MM.1S (cell line): Measurements from ENCODE around the gene BEND6.

Source experiments
- DNase-seq: peaks from one replicate; pipeline ENCODE4 v3.0.0-alpha.2; 2015
- H2AFZ ChIP-seq: fragments of 300-600 bp; sonication (generic); 2 replicates; pipeline ENCODE4 v1.6.0; 2016; ENCODE audit warnings: antibody characterized with exemption, low read length
- H3F3A ChIP-seq: fragments of 300-600 bp; sonication (generic); 2 replicates; pipeline ENCODE4 v1.6.1; 2016; ENCODE audit warnings: mild to moderate bottlenecking, antibody characterized with exemption, low read length, moderate library complexity, mixed read lengths; ENCODE audit not compliant: insufficient read depth
- H3K27ac ChIP-seq: fragments of 300-600 bp; sonication (generic); 2 replicates; pipeline ENCODE4 v1.5.1; 2016; ENCODE audit warnings: mild to moderate bottlenecking, low read length
- H3K27me3 ChIP-seq: fragments of 300-600 bp; sonication (generic); replicated peaks from 2 replicates; pipeline ENCODE4 v1.6.0; 2016; ENCODE audit warnings: low read length; ENCODE audit not compliant: insufficient read depth
- H3K36me3 ChIP-seq: fragments of 300-600 bp; sonication (generic); replicated peaks from 2 replicates; pipeline ENCODE4 v1.6.1; 2016; ENCODE audit warnings: mild to moderate bottlenecking, low read length, mixed read lengths; ENCODE audit not compliant: insufficient read depth
- H3K4me1 ChIP-seq: fragments of 300-600 bp; sonication (generic); 2 replicates; pipeline ENCODE4 v1.6.1; 2016; ENCODE audit warnings: low read length, mixed read lengths
- H3K4me2 ChIP-seq: fragments of 300-600 bp; sonication (generic); 2 replicates; pipeline ENCODE4 v1.6.0; 2016; ENCODE audit warnings: low read depth, low read length
- H3K4me3 ChIP-seq: fragments of 300-600 bp; sonication (generic); 2 replicates; pipeline ENCODE4 v1.5.1; 2016; ENCODE audit warnings: low read length, mixed read lengths
- H3K79me2 ChIP-seq: fragments of 300-600 bp; sonication (generic); 2 replicates; pipeline ENCODE4 v1.6.1; 2016; ENCODE audit warnings: mixed run types, low read length, mixed read lengths
- H3K9ac ChIP-seq: fragments of 300-600 bp; sonication (generic); 2 replicates; pipeline ENCODE4 v1.6.1; 2016; ENCODE audit warnings: low read length, mixed read lengths
- H3K9me2 ChIP-seq: fragments of 300-600 bp; sonication (generic); replicated peaks from 2 replicates; pipeline ENCODE4 v1.6.1; 2016; ENCODE audit warnings: mild to moderate bottlenecking, low read length, mixed read lengths; ENCODE audit not compliant: insufficient read depth
- H3K9me3 ChIP-seq: fragments of 300-600 bp; sonication (generic); replicated peaks from 2 replicates; pipeline ENCODE4 v1.6.1; 2016; ENCODE audit warnings: mild to moderate bottlenecking, low read length, mixed read lengths; ENCODE audit not compliant: insufficient read depth
- H4K20me1 ChIP-seq: fragments of 300-600 bp; sonication (generic); 2 replicates; pipeline ENCODE4 v1.6.1; 2016; ENCODE audit warnings: mild to moderate bottlenecking, low read length, moderate library complexity, mixed read lengths; ENCODE audit not compliant: insufficient read depth
- EZH2 ChIP-seq: fragments of 300-600 bp; sonication (generic); optimal IDR thresholded peaks from 2 replicates; pipeline ENCODE3; 2017; ENCODE audit warnings: low read depth, mild to moderate bottlenecking, antibody characterized with exemption, low read length, mixed read lengths
- EZH2phosphoT487 ChIP-seq: fragments of 300-600 bp; sonication (generic); IDR thresholded peaks from 2 replicates; pipeline ENCODE4 v1.6.1; 2018; ENCODE audit warnings: antibody characterized with exemption, low read length
- TF ChIP-seq, protein P1 (sequence below): fragments of 300-600 bp; sonication (generic); IDR thresholded peaks from 2 replicates; pipeline ENCODE4 v1.5.1; 2016; ENCODE audit warnings: antibody characterized with exemption, low read length, mixed read lengths

The BEND6 gene

DNA sequence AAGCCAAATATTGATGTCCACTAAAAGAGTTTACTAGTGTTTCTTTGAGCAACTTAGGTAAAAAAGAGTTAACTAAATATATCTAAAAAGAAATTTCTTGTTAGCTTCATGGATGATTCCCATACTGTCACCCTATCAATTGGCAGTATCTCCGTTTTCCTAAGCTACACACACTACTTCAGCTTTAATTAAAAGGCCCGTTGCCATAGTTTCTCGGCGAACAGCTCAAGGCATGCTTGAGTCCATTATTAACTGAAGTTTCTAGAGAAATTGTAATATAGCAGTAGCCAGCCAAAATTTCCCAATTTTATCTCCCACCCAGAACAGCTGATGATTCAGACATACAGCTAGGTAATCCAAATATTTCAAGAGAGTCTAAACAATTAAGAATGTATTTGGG, 20.0 kb upstream of the BEND6 start:
- H3K9me3 ChIP-seq: no peaks in the 10 kb centered on the region
- TF ChIP-seq EZH2phosphoT487 (no peak), EZH2 (no peak)
- TF ChIP-seq, protein P1, sequence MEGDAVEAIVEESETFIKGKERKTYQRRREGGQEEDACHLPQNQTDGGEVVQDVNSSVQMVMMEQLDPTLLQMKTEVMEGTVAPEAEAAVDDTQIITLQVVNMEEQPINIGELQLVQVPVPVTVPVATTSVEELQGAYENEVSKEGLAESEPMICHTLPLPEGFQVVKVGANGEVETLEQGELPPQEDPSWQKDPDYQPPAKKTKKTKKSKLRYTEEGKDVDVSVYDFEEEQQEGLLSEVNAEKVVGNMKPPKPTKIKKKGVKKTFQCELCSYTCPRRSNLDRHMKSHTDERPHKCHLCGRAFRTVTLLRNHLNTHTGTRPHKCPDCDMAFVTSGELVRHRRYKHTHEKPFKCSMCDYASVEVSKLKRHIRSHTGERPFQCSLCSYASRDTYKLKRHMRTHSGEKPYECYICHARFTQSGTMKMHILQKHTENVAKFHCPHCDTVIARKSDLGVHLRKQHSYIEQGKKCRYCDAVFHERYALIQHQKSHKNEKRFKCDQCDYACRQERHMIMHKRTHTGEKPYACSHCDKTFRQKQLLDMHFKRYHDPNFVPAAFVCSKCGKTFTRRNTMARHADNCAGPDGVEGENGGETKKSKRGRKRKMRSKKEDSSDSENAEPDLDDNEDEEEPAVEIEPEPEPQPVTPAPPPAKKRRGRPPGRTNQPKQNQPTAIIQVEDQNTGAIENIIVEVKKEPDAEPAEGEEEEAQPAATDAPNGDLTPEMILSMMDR: no peak
- DNase-seq: no peak

DNA sequence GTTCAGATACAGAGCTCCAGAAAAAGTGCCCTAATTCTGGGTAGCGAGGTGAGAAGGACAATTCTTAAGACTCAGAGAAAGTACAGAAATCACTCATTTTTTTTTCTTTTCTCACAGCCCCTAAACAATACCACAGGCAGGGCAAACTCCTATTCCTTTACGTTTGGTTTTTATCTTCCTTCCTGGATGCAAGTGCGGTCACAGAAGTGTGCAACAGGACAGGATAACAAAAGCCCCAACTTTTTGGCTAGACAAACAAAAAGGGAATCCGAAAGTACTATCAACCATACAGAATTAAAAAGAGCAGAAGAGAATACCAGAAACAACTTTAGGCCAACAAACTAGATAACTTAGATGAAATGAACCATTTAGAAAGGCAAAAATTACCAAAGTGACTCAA, 18.4 kb upstream of the BEND6 start:
- no peak overlapping the region for H3K4me3 ChIP-seq
- no peaks in the 10 kb centered on the region for H3K36me3 ChIP-seq
- H3K9ac ChIP-seq: no peak overlapping the region
- H2AFZ ChIP-seq: no peak overlapping the region
- no peaks in the 10 kb centered on the region for H3F3A ChIP-seq
- H3K27ac ChIP-seq: no peak overlapping the region
- no peaks in the 10 kb centered on the region for H4K20me1 ChIP-seq
- DNase-seq: no peak
- no peaks in the 10 kb centered on the region for H3K79me2 ChIP-seq
- no peaks in the 10 kb centered on the region for H3K9me2 ChIP-seq
- no peaks in the 10 kb centered on the region for H3K4me1 ChIP-seq
- no peaks in the 10 kb centered on the region for H3K27me3 ChIP-seq
- no peak overlapping the region for H3K4me2 ChIP-seq
- no peaks in the 10 kb centered on the region for H3K9me3 ChIP-seq
- TF ChIP-seq EZH2phosphoT487 (no peak), EZH2 (no peak)
- TF ChIP-seq, protein P1: no peak

More for the DNA sequence above, 20.0 kb upstream of the BEND6 start:
- no peak overlapping the region for H3K27ac ChIP-seq
- no peaks in the 10 kb centered on the region for H4K20me1 ChIP-seq
- no peaks in the 10 kb centered on the region for H3K9me2 ChIP-seq
- H2AFZ ChIP-seq: no peak overlapping the region
- no peaks in the 10 kb centered on the region for H3F3A ChIP-seq
- no peaks in the 10 kb centered on the region for H3K4me1 ChIP-seq
- H3K36me3 ChIP-seq: no peaks in the 10 kb centered on the region
- no peak overlapping the region for H3K4me3 ChIP-seq
- H3K27me3 ChIP-seq: no peaks in the 10 kb centered on the region
- no peak overlapping the region for H3K4me2 ChIP-seq
- no peaks in the 10 kb centered on the region for H3K79me2 ChIP-seq
- H3K9ac ChIP-seq: no peak overlapping the region

DNA sequence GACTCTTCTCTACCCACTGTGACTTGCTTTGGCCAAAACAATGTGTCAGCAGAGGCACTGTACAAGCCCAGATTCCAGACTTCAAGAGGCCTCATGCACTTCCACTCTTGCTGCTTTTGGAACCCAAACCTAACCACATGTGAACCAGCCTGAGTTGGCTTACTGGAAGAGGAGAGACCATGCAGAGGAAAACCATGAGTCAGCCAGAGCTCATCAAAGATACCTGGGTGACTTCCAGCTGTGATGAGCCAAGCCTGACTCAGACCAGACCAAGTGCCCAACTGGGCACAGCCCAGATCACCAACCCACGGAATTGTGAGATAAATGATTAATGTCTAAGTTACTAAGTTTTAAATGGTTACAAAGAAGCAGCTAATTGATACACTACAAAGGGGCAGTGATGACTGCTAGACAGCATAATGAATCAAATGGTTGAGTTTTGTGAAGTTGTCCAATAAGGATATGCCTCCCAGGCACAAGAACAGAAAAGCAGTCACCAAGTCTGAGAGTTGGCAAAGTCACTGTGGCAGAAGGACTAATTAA, 16.2 kb upstream of the BEND6 start:
- TF ChIP-seq, protein P1: no peak
- TF ChIP-seq EZH2: no peak
- no peak for TF ChIP-seq EZH2phosphoT487
- no peaks in the 10 kb centered on the region for H4K20me1 ChIP-seq
- H3K4me2 ChIP-seq: no peak overlapping the region
- no peaks in the 10 kb centered on the region for H3K27me3 ChIP-seq
- H3K9me3 ChIP-seq: no peaks in the 10 kb centered on the region
- H3K36me3 ChIP-seq: no peaks in the 10 kb centered on the region
- H3F3A ChIP-seq: no peaks in the 10 kb centered on the region
- H3K4me3 ChIP-seq: no peak overlapping the region
- H3K9ac ChIP-seq: no peak overlapping the region
- H3K79me2 ChIP-seq: no peaks in the 10 kb centered on the region
- no peaks in the 10 kb centered on the region for H3K9me2 ChIP-seq
- DNase-seq: no peak
- no peak overlapping the region for H3K27ac ChIP-seq
- H2AFZ ChIP-seq: no peak overlapping the region
- H3K4me1 ChIP-seq: no peaks in the 10 kb centered on the region
